OCI-LY1 (cell line): ENCODE results near the gene SLC32A1.

ENCODE experiments used
- EZH2 ChIP-seq: fragments of 200-600 bp; sonication (generic), shearing (Covaris generic); IDR thresholded peaks from 2 replicates; pipeline ENCODE4 v1.8.0; 2017; ENCODE audit warnings: borderline replicate concordance, mixed run types, mild to moderate bottlenecking, antibody characterized with exemption, low read length, moderate library complexity, mixed read lengths
- TF ChIP-seq, protein P1 (sequence below): fragments of 200-600 bp; sonication (generic), shearing (Covaris generic); IDR thresholded peaks from 2 replicates; pipeline ENCODE4 v1.5.1; 2017; ENCODE audit warnings: mild to moderate bottlenecking, antibody characterized with exemption, low read length, moderate library complexity, mixed read lengths

DNA sequence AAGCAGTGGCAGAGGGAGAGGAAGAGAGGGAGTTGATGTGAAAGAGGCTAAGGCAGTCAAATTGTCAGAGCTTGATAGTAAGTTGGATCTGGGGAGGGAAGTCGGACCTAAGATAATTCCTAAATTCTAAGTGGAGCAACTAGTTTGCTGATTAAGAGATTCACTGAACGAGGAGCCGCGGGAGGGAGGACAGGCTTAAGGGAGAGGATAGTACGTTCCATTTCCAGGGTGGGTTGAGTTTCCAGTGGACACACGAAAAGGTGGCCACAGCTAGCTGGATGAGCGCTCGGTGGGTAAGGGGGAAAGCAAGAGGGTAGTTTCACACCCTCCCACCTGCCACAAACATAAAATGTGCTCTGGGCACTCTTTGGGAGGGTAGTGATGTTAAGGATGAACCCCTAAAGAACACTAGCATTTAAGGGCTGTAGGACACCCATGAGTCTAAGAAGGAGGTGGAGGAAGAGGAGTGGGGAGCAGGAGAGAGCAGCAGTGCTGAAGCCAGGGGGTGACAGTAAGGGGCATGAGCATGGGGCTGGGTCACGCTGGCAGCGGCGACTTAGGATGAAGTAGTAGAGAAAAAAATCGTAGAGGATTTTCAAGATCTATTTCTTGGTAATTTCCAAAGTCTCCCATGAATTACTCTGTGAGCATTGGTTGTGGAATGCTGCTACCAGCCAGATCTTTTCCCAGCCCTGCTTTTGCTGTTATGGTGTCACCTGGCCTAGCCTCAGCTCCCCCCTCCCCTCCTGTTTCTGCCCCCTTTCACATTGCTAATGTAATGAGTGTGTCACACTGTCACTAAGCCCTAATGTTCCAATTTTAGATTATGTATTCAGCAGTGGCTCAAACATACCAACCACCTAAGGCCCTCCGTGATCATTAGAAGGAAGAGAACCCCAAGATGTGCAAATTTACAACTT lies 45.4 kb downstream of the SLC32A1 start:
- TF ChIP-seq EZH2 = no peak
- TF ChIP-seq, protein P1, sequence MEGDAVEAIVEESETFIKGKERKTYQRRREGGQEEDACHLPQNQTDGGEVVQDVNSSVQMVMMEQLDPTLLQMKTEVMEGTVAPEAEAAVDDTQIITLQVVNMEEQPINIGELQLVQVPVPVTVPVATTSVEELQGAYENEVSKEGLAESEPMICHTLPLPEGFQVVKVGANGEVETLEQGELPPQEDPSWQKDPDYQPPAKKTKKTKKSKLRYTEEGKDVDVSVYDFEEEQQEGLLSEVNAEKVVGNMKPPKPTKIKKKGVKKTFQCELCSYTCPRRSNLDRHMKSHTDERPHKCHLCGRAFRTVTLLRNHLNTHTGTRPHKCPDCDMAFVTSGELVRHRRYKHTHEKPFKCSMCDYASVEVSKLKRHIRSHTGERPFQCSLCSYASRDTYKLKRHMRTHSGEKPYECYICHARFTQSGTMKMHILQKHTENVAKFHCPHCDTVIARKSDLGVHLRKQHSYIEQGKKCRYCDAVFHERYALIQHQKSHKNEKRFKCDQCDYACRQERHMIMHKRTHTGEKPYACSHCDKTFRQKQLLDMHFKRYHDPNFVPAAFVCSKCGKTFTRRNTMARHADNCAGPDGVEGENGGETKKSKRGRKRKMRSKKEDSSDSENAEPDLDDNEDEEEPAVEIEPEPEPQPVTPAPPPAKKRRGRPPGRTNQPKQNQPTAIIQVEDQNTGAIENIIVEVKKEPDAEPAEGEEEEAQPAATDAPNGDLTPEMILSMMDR = no peak
